WTC11 (cell line): ENCODE data around the gene MZF1. TPM values are rescaled to one million over a fixed set of nuclear protein-coding genes. Genes with fewer than 3 reads are reported as not detected.

Experiments
- ATAC-seq: fragments of 200-7000 bp; cut with Tn5 transposase; 2 replicates; pipeline ENCODE4 v1.10.0; 2021; ENCODE audit warnings: mild to moderate bottlenecking, moderate library complexity
- CTCF ChIA-PET: fragments of 300-600 bp; sonication (Branson Sonifier 250); formaldehyde crosslinking; loops from one replicate; lab custom pipeline; 2021; ENCODE audit warnings: antibody characterized with exemption; lab: Charles Lee
- POLR2A ChIA-PET: fragments of 350-600 bp; sonication (Branson Sonifier 250); formaldehyde crosslinking; loops from one replicate; lab custom pipeline; 2021; ENCODE audit warnings: antibody characterized with exemption; lab: Charles Lee
- DNase-seq: peaks from one replicate; pipeline ENCODE4 v3.0.0; 2021; ENCODE audit warnings: low spot score
- H3K27ac Mint-ChIP-seq: 2 replicates; pipeline ENCODE4 v1.8.0; 2021; ENCODE audit warnings: mixed read lengths
- H3K27me3 Mint-ChIP-seq: 2 replicates; pipeline ENCODE4 v1.8.0; 2021; ENCODE audit warnings: low read depth, mild to moderate bottlenecking, moderate library complexity, mixed read lengths
- H3K36me3 Mint-ChIP-seq: 2 replicates; pipeline ENCODE4 v1.8.0; 2021; ENCODE audit warnings: mixed read lengths
- H3K4me1 Mint-ChIP-seq: 2 replicates; pipeline ENCODE4 v1.8.0; 2022; ENCODE audit warnings: mixed read lengths
- H3K4me3 Mint-ChIP-seq: 2 replicates; pipeline ENCODE4 v1.8.0; 2021; ENCODE audit warnings: mild to moderate bottlenecking, moderate library complexity, mixed read lengths
- H3K9me3 Mint-ChIP-seq: 2 replicates; pipeline ENCODE4 v1.8.0; 2021; ENCODE audit warnings: mixed read lengths
- E2F4 ChIP-seq: sonication (generic); formaldehyde crosslinking; IDR thresholded peaks from 2 replicates; pipeline ENCODE4 v1.8.1; 2022; ENCODE audit warnings: low read depth, mild to moderate bottlenecking, moderate library complexity, missing genetic modification reagents, borderline replicate concordance
- E2F5 ChIP-seq: sonication (generic); formaldehyde crosslinking; IDR thresholded peaks from 2 replicates; pipeline ENCODE4 v1.8.1; 2022; ENCODE audit warnings: mild to moderate bottlenecking, moderate library complexity, missing genetic modification reagents
- FOXP1 ChIP-seq: sonication (generic); formaldehyde crosslinking; IDR thresholded peaks from 2 replicates; pipeline ENCODE4 v1.8.0; 2022; ENCODE audit warnings: missing genetic modification reagents, mild to moderate bottlenecking, moderate library complexity, borderline replicate concordance
- GTF2I ChIP-seq: fragments of 250-450 bp; sonication (Bioruptor Pico); conservative IDR thresholded peaks from 2 replicates; pipeline ENCODE4 v1.4.0; 2021; ENCODE audit warnings: mild to moderate bottlenecking
- NFATC4 ChIP-seq: fragments of 250-450 bp; sonication (Bioruptor Pico); IDR thresholded peaks from 2 replicates; pipeline ENCODE4 v1.9.0; 2021; ENCODE audit warnings: mild to moderate bottlenecking
- NFE2L1 ChIP-seq: sonication (generic); formaldehyde crosslinking; IDR thresholded peaks from 2 replicates; pipeline ENCODE4 v1.8.1; 2023; ENCODE audit warnings: missing genetic modification reagents
- NFYB ChIP-seq: sonication (generic); formaldehyde crosslinking; conservative IDR thresholded peaks from 2 replicates; pipeline ENCODE4 v1.8.0; 2022; ENCODE audit warnings: low read depth, missing genetic modification reagents
- TP53 ChIP-seq: sonication (generic); formaldehyde crosslinking; IDR thresholded peaks from 2 replicates; pipeline ENCODE4 v1.8.1; 2023; ENCODE audit warnings: mild to moderate bottlenecking, missing genetic modification reagents
- ZNF263 ChIP-seq: sonication (generic); formaldehyde crosslinking; IDR thresholded peaks from 2 replicates; pipeline ENCODE4 v1.8.1; 2022; ENCODE audit warnings: low read depth, mild to moderate bottlenecking, moderate library complexity, missing genetic modification reagents
- ZNF396 ChIP-seq: fragments of 250-450 bp; sonication (Bioruptor Pico); IDR thresholded peaks from 2 replicates; pipeline ENCODE4 v1.8.0; 2021; ENCODE audit warnings: mild to moderate bottlenecking, moderate library complexity, borderline replicate concordance
- ZNF423 ChIP-seq: fragments of 250-450 bp; sonication (Bioruptor Pico); IDR thresholded peaks from 2 replicates; pipeline ENCODE4 v2.1.2; 2022; ENCODE audit warnings: mild to moderate bottlenecking, moderate library complexity
- total RNA-seq: library from RNA; stranded (reverse); gene quantifications from 3 replicates; pipeline ENCODE4 v1.2.3, GENCODE V29; 2021
- TF ChIP-seq, protein P1 (sequence below): sonication (generic); formaldehyde crosslinking; IDR thresholded peaks from 2 replicates; pipeline ENCODE4 v1.8.1; 2023; ENCODE audit warnings: mild to moderate bottlenecking, missing genetic modification reagents, borderline replicate concordance
- TF ChIP-seq, protein P2 (sequence below): sonication (generic); formaldehyde crosslinking; IDR thresholded peaks from 2 replicates; pipeline ENCODE4 v1.8.1; 2022; ENCODE audit warnings: missing genetic modification reagents, borderline replicate concordance
- TF ChIP-seq, protein P3 (sequence below): sonication (generic); formaldehyde crosslinking; IDR thresholded peaks from 2 replicates; pipeline ENCODE4 v1.8.1; 2023; ENCODE audit warnings: mild to moderate bottlenecking, missing genetic modification reagents, moderate library complexity
- TF ChIP-seq, protein P4 (sequence below): sonication (generic); formaldehyde crosslinking; IDR thresholded peaks from 2 replicates; pipeline ENCODE4 v1.8.0; 2023; ENCODE audit warnings: missing genetic modification reagents
- TF ChIP-seq, protein P5 (sequence below): fragments of 250-450 bp; sonication (Bioruptor Pico); IDR thresholded peaks from 2 replicates; pipeline ENCODE4 v1.8.0; 2021; ENCODE audit warnings: mild to moderate bottlenecking
- TF ChIP-seq, protein P6 (sequence below): sonication (generic); formaldehyde crosslinking; IDR thresholded peaks from 2 replicates; pipeline ENCODE4 v1.8.0; 2022; ENCODE audit warnings: mild to moderate bottlenecking, missing genetic modification reagents

MZF1 gene
- total RNA-seq, 1 experiment from 2014 or later = 22.2 TPM

- TF ChIP-seq, protein P1, sequence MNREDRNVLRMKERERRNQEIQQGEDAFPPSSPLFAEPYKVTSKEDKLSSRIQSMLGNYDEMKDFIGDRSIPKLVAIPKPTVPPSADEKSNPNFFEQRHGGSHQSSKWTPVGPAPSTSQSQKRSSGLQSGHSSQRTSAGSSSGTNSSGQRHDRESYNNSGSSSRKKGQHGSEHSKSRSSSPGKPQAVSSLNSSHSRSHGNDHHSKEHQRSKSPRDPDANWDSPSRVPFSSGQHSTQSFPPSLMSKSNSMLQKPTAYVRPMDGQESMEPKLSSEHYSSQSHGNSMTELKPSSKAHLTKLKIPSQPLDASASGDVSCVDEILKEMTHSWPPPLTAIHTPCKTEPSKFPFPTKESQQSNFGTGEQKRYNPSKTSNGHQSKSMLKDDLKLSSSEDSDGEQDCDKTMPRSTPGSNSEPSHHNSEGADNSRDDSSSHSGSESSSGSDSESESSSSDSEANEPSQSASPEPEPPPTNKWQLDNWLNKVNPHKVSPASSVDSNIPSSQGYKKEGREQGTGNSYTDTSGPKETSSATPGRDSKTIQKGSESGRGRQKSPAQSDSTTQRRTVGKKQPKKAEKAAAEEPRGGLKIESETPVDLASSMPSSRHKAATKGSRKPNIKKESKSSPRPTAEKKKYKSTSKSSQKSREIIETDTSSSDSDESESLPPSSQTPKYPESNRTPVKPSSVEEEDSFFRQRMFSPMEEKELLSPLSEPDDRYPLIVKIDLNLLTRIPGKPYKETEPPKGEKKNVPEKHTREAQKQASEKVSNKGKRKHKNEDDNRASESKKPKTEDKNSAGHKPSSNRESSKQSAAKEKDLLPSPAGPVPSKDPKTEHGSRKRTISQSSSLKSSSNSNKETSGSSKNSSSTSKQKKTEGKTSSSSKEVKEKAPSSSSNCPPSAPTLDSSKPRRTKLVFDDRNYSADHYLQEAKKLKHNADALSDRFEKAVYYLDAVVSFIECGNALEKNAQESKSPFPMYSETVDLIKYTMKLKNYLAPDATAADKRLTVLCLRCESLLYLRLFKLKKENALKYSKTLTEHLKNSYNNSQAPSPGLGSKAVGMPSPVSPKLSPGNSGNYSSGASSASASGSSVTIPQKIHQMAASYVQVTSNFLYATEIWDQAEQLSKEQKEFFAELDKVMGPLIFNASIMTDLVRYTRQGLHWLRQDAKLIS = no peak
- TF ChIP-seq NFE2L1 (CRISPR knock-in tag) (no peak), TP53 (CRISPR knock-in tag) (no peak), ZNF396 (CRISPR knock-in tag) (no peak), E2F4 (CRISPR knock-in tag) (no peak), E2F5 (CRISPR knock-in tag) (no peak)
These were observed 41.9 kb downstream of the MZF1 start (continued) for GRCh38 chr19:58531034-58531840.

DNA sequence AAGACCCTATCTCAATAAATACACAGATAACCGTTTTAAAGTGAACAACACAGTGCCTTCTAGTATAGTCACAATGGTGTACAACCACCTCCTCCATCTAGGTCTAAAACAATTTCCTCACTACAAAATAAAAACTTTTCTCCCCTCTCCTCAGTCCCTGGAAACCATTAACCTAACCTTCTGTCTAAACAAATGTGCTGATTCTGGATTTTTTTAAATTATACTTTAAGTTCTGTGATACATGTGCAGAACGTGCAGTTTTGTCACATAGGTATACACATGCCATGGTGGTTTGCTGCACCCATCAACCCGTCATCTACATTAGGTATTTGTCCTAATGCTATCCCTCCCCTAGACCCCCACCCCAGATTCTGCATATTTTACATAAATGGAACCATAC, 43.7 kb downstream of the MZF1 start:
- Mint-ChIP-seq H3K4me1 (peaks cover 7% of the 10 kb centered on the region), H3K4me3 (no peak overlapping the region), H3K36me3 (no peaks in the 10 kb centered on the region), H3K9me3 (no peaks in the 10 kb centered on the region), H3K27ac (no peak overlapping the region), H3K27me3 (peaks cover 62% of the 10 kb centered on the region)
- ChIA-PET POLR2A (interaction anchor here (0.9 kb wide), 1 partner anchor 9 kb away, joined by 4 read pairs; no protein-coding TSS in a partner anchor), CTCF (interaction anchor here (2.1 to 3.0 kb wide), 2 partner anchors 10 to 15 kb away, joined by 7 to 8 read pairs; partner anchors contain the start of gene ZBTB45)
- ATAC-seq = no peak
- no peak for DNase-seq
- TF ChIP-seq NFATC4 (CRISPR knock-in tag) (no peak), GTF2I (CRISPR knock-in tag) (no peak), FOXP1 (CRISPR knock-in tag) (no peak), ZNF423 (no peak), NFYB (CRISPR knock-in tag) (no peak), ZNF263 (CRISPR knock-in tag) (no peak), E2F5 (CRISPR knock-in tag) (no peak)
- TF ChIP-seq, protein P2, sequence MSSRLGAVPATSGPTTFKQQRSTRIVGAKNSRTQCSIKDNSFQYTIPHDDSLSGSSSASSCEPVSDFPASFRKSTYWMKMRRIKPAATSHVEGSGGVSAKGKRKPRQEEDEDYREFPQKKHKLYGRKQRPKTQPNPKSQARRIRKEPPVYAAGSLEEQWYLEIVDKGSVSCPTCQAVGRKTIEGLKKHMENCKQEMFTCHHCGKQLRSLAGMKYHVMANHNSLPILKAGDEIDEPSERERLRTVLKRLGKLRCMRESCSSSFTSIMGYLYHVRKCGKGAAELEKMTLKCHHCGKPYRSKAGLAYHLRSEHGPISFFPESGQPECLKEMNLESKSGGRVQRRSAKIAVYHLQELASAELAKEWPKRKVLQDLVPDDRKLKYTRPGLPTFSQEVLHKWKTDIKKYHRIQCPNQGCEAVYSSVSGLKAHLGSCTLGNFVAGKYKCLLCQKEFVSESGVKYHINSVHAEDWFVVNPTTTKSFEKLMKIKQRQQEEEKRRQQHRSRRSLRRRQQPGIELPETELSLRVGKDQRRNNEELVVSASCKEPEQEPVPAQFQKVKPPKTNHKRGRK = no peak
- TF ChIP-seq, protein P3, sequence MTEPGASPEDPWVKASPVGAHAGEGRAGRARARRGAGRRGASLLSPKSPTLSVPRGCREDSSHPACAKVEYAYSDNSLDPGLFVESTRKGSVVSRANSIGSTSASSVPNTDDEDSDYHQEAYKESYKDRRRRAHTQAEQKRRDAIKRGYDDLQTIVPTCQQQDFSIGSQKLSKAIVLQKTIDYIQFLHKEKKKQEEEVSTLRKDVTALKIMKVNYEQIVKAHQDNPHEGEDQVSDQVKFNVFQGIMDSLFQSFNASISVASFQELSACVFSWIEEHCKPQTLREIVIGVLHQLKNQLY (CRISPR knock-in tag) = no peak
- TF ChIP-seq, protein P4, sequence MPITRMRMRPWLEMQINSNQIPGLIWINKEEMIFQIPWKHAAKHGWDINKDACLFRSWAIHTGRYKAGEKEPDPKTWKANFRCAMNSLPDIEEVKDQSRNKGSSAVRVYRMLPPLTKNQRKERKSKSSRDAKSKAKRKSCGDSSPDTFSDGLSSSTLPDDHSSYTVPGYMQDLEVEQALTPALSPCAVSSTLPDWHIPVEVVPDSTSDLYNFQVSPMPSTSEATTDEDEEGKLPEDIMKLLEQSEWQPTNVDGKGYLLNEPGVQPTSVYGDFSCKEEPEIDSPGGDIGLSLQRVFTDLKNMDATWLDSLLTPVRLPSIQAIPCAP (CRISPR knock-in tag) = no peak
- TF ChIP-seq, protein P1 = no peak
- TF ChIP-seq, protein P5, sequence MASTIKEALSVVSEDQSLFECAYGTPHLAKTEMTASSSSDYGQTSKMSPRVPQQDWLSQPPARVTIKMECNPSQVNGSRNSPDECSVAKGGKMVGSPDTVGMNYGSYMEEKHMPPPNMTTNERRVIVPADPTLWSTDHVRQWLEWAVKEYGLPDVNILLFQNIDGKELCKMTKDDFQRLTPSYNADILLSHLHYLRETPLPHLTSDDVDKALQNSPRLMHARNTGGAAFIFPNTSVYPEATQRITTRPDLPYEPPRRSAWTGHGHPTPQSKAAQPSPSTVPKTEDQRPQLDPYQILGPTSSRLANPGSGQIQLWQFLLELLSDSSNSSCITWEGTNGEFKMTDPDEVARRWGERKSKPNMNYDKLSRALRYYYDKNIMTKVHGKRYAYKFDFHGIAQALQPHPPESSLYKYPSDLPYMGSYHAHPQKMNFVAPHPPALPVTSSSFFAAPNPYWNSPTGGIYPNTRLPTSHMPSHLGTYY (CRISPR knock-in tag) = no peak
- TF ChIP-seq, protein P6, sequence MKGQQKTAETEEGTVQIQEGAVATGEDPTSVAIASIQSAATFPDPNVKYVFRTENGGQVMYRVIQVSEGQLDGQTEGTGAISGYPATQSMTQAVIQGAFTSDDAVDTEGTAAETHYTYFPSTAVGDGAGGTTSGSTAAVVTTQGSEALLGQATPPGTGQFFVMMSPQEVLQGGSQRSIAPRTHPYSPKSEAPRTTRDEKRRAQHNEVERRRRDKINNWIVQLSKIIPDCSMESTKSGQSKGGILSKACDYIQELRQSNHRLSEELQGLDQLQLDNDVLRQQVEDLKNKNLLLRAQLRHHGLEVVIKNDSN = no peak
